Activated CD8-positive, alpha-beta T cell treated with anti-CD3 and anti-CD28 coated beads, Interleukin-2, amount 10 ng/mL, durations not matched to agents 7 days and 5 days (primary cell): Measurements from ENCODE around the gene NAT10. TPM values are rescaled to one million over a fixed set of nuclear protein-coding genes. Genes with fewer than 3 reads are reported as not detected.
"Not testable (repeated sequence)": the region's sequence is repeated elsewhere in the genome, so short reads cannot be mapped to it uniquely, and the experiment has no call there.

Experiments
- ATAC-seq: fragments of 150-1000 bp; cut with Tn5 transposase; one replicate; pipeline ENCODE4 v1.10.0; 2021; ENCODE audit warnings: moderate library complexity
- CTCF ChIA-PET: fragments of 350-600 bp; sonication (Branson Sonifier 250); formaldehyde crosslinking; loops from one replicate; lab custom pipeline; 2021; ENCODE audit warnings: antibody characterized with exemption; lab: Charles Lee
- POLR2A ChIA-PET: fragments of 350-600 bp; sonication (Branson Sonifier 250); formaldehyde crosslinking; loops from one replicate; lab custom pipeline; 2021; ENCODE audit warnings: antibody characterized with exemption; lab: Charles Lee
- DNase-seq: peaks from one replicate; pipeline ENCODE4 v3.0.0-alpha.2; 2020
- H3K27ac Mint-ChIP-seq: one replicate; pipeline ENCODE4 v1.8.0; 2021; ENCODE audit warnings: mild to moderate bottlenecking, mixed read lengths
- H3K27me3 Mint-ChIP-seq: one replicate; pipeline ENCODE4 v1.8.0; 2021; ENCODE audit warnings: low read depth, mixed read lengths
- H3K36me3 Mint-ChIP-seq: one replicate; pipeline ENCODE4 v1.8.0; 2021; ENCODE audit warnings: low read depth, mixed read lengths
- H3K4me1 Mint-ChIP-seq: one replicate; pipeline ENCODE4 v1.8.0; 2021; ENCODE audit warnings: low read depth, mixed read lengths
- H3K4me3 Mint-ChIP-seq: one replicate; pipeline ENCODE4 v1.8.0; 2021; ENCODE audit warnings: mild to moderate bottlenecking, mixed read lengths
- H3K9me3 Mint-ChIP-seq: one replicate; pipeline ENCODE4 v1.8.0; 2022; ENCODE audit warnings: mixed read lengths; ENCODE audit not compliant: insufficient read depth
- total RNA-seq, 2 experiments: library from RNA; stranded (reverse); gene quantifications; one replicate each; pipeline ENCODE4 v1.2.3, GENCODE V29; 2021

Gene NAT10
- 10 to 100 TPM; 76.9 to 78.7 TPM for total RNA-seq

DNA sequence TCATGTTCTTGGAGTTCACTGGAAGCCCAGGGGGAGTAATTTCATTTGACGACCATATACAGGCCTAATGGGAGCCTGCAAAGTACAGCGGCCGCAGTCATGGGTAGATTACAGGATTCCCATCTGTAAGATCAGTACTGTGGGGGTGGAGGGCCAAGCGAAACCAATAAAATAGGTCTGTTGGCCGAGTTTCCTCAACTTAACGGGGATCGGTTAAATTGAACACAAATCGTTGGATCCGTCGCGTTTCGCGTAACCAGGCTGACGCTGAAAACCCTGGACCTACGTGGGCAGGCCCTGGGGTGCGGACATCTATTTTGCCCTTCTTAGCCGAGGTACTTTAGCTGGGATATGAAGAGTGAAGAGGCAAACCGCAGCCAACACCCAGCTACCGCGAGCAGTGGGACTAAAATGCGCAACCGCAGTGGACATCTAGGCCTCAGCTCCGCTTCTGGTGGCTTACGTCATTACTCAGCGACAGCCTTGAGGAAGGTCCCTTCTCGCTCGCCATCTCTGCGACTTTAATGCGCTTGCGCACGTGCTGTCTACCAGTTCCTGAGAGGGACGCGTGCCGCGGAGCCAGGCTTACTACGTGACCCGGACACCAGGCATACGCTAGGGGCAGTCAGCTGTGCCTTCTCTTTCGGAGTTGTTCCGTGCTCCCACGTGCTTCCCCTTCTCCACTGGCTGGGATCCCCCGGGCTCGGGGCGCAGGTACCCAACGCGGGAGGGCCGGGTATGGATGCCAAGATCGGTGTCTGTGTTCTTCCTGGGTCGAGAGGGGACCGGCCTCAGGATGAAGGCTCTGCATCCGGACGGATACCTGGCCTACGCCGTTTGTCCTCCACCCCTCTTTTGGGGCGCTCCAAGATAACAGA, at the start of gene NAT10:
Gene NAT10 (plus strand): TSS at position 551 of the 878 bp plus-strand sequence. CDS start 2,597 bp downstream, outside the sequence.
- Mint-ChIP-seq H3K4me1 (peaks cover 47% of the 10 kb centered on the region), H3K27ac (peak within 1 kb of the TSS; percentile 92), H3K36me3 (peaks cover 44% of the 10 kb centered on the region), H3K9me3 (no peaks in the 10 kb centered on the region), H3K4me3 (peak within 1 kb of the TSS; percentile 90), H3K27me3 (no peaks in the 10 kb centered on the region)
- DNase-seq: peak; percentile 98
- peak; percentile 97 for ATAC-seq
- POLR2A ChIA-PET: interaction anchor here (0.6 to 1.9 kb wide), 16 partner anchors 8 to 253 kb away, joined by 3 to 9 read pairs (median 4); partner anchors contain the start of genes ABTB2 and CAPRIN1
- CTCF ChIA-PET: interaction anchor here (1.4 to 1.7 kb wide), 2 partner anchors 28 to 45 kb away, joined by 3 to 5 read pairs; no protein-coding TSS in a partner anchor

DNA sequence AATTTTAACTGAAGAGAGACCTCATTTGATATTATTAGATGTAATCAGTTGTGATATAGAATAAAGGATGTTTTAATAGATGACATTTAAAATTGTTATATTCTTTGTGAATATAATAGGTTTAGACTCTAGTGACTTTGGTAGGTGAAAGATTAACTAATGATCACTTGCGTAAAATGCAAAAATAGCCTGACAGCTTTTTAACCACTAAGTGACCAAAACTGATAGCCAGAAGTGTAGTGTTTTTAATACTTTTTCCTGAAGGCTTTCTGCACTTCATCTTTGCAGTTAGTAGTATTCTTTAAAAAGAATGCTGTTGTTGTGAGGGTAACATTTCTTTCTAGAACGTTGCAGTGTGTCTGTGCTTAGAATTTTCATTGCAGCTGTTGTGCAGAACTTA, 48.8 kb upstream of the NAT10 start:
- Mint-ChIP-seq H3K36me3 (peaks cover 45% of the 10 kb centered on the region), H3K27me3 (no peaks in the 10 kb centered on the region), H3K4me3 (no peak overlapping the region), H3K9me3 (no peaks in the 10 kb centered on the region), H3K4me1 (peaks cover 41% of the 10 kb centered on the region), H3K27ac (no peak overlapping the region)
- no peak for DNase-seq
- no peak for ATAC-seq
- POLR2A ChIA-PET: interaction anchor here (1.1 to 1.2 kb wide), 2 partner anchors 39 to 49 kb away, joined by 3 to 4 read pairs; partner anchors contain the start of gene NAT10
- CTCF ChIA-PET: interaction anchor here (1.8 to 2.5 kb wide), 3 partner anchors 58 to 69 kb away, joined by 3 to 7 read pairs (median 5); no protein-coding TSS in a partner anchor

DNA sequence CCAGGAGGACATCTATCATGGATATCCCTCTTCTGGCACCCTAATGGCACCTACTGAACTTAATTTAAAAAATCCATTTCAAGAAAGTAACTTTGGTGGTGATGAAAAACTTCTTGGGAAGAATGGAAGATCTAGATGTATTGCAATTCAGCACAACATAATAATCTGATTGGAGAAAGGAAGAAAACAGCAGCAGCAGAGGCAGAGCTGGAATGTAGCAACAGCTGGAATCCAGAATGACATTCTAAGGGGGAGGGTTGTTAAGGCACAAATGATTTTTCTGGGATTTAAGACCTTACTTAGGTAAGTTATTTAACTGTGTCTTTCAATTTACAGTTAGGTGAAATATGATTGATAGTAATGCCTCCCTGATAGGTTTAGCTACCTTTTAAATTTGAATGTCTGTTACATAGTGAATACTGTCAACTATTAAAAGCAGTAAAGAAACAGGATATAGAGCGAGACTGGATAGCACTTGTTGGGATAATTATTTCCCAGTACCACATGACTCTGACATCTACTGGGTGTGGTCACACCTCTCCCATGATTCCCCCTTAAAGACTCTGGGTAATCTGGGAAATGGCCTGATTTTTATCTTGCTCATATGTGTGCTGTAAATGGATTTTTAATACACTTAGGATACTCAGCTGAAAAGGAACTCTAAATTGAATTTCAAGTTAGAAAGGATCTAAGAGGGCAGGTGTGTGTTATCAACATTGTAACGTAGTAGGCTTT, 42.2 kb upstream of the NAT10 start:
- H3K27ac Mint-ChIP-seq: peak overlapping the region; percentile 44
- no peaks in the 10 kb centered on the region for H3K9me3 Mint-ChIP-seq
- ATAC-seq (no peak), DNase-seq (no peak)
- H3K27me3 Mint-ChIP-seq: no peaks in the 10 kb centered on the region
- CTCF ChIA-PET: interaction anchor here (0.6 to 1.1 kb wide), 3 partner anchors 8 to 67 kb away, joined by 3 to 4 read pairs (median 3); no protein-coding TSS in a partner anchor
- H3K4me3 Mint-ChIP-seq: no peak overlapping the region
- peaks cover 53% of the 10 kb centered on the region for H3K4me1 Mint-ChIP-seq
- POLR2A ChIA-PET: interaction anchor here (4.0 kb wide), 1 partner anchor 10 kb away, joined by 14 read pairs; no protein-coding TSS in a partner anchor
- peaks cover 50% of the 10 kb centered on the region for H3K36me3 Mint-ChIP-seq

DNA sequence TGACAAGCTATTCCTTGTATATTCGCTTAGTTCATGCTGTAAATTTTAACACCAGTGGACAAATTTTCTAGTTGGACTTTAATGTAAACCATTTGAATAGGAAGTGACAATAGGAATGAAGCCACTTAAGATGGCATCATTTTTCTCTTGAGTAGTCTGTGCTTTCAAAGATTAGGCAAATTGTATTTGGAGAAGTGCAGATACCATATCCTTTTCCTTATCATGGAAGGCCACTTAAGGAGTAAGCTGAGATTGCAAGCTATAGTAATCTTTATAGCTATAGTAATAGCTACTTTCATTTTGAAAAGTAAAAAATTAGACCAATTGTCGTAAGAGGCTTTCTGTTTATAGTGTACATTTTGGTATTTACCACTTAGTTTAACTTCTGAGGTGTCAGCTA, 41.1 kb upstream of the NAT10 start:
- Mint-ChIP-seq H3K9me3 (no peaks in the 10 kb centered on the region), H3K36me3 (peaks cover 40% of the 10 kb centered on the region), H3K4me1 (peaks cover 43% of the 10 kb centered on the region), H3K4me3 (no peak overlapping the region), H3K27me3 (no peaks in the 10 kb centered on the region), H3K27ac (no peak overlapping the region)
- ChIA-PET POLR2A (interaction anchor here (4.0 kb wide), 1 partner anchor 11 kb away, joined by 14 read pairs; no protein-coding TSS in a partner anchor), CTCF (no interaction called here)
- ATAC-seq (no peak), DNase-seq (no peak)

DNA sequence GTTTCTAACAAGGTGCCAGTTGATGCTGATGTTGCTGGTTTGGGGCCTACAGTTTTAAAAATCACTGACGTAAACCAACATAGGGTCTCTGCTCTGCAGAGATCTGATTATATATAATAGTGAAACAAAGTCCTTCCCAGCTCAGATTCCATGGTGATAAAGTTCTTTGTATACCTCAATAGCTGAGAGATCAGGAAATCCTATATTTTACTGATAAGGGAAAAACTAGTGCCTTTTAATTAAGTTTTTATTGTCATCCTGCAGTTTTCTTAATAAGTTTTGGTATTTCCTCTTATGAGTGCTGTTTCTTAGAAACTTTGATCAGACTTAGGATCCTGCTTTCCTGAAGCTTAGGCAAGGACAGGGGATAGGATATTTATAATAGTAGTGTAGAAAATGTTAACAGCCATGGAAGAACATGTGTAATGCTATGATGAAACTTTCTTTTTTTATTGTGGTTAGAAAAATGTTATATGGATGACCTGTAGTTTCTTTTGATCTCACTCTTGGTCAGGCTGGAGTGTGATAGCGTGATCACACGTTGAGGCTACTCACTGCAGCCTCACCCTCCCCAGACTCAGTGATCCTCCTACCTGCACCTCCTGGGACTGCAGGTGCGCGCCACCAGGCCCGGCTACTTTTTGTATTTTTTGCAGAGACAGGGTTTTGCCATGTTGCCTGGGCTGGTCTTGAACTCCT, 39.8 kb upstream of the NAT10 start:
- no peak for DNase-seq
- Mint-ChIP-seq H3K4me1 (peaks cover 42% of the 10 kb centered on the region), H3K9me3 (no peaks in the 10 kb centered on the region), H3K27ac (no peak overlapping the region), H3K4me3 (no peak overlapping the region), H3K27me3 (no peaks in the 10 kb centered on the region), H3K36me3 (peaks cover 41% of the 10 kb centered on the region)
- no peak for ATAC-seq
- ChIA-PET POLR2A (no interaction called here), CTCF (interaction anchor here (1.3 kb wide), 1 partner anchor 10 kb away, joined by 4 read pairs; no protein-coding TSS in a partner anchor)

DNA sequence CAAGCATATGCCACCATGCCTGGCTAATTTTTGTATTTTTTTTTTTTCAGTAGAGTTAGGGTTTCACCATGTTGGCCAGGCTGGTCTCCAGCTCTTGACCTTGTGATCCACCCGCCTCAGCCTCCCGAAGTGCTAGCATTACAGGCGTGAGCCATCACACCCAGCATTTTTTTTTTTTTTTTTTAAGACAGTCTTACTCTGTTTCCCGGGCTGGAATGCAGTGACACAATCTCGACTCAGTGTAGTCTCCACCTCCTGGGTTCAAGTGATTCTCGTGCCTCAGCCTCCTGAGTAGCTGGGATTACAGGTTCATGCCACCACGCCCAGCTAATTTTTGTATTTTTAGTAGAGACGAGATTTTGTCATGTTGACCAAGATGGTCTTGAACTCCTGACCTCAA, 38.7 kb upstream of the NAT10 start:
- peaks cover 45% of the 10 kb centered on the region for H3K4me1 Mint-ChIP-seq
- peaks cover 49% of the 10 kb centered on the region for H3K36me3 Mint-ChIP-seq
- H3K27me3 Mint-ChIP-seq, POLR2A ChIA-PET, H3K27ac Mint-ChIP-seq, H3K9me3 Mint-ChIP-seq, ATAC-seq, DNase-seq, H3K4me3 Mint-ChIP-seq: not testable (repeated sequence)
- CTCF ChIA-PET: interaction anchor here (1.3 kb wide), 1 partner anchor 9 kb away, joined by 4 read pairs; no protein-coding TSS in a partner anchor

DNA sequence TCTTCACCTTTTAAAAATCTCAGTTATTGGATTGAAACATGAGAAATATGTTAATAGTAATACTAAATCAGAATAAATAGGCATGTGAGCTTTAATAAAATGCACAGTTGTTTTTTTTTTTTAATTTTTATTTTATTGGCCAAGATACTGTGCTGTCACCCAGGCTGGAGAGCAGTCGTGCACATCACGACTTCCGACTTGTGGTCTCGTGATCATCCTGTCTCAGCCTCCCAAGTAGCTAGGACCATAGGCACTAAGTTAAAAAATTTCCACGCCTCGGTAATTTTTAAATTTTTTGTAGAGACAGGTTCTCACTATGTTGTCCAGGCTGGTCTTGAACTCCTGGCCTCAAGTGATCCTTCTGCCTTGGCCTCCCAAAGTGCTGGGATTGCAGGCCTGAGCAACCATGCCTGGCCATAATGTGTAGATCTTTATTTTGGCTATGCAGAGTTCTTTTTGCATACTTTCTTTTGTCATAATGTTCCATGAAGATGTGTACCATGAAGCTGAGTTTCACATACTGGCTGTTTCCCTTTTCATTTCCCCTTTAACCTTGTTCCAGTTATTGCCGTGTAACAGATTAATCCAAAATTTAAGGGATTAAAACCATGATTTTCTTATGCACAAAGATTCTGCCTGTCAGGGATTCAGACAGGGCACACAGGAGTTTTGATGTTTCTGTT, 37.9 kb upstream of the NAT10 start:
- CTCF ChIA-PET: interaction anchor here (0.6 to 0.8 kb wide), 2 partner anchors 31 to 71 kb away, joined by 3 read pairs; no protein-coding TSS in a partner anchor
- no peaks in the 10 kb centered on the region for H3K27me3 Mint-ChIP-seq
- no peak overlapping the region for H3K4me3 Mint-ChIP-seq
- no peak for ATAC-seq
- H3K36me3 Mint-ChIP-seq: peaks cover 50% of the 10 kb centered on the region
- peaks cover 42% of the 10 kb centered on the region for H3K4me1 Mint-ChIP-seq
- DNase-seq: no peak
- H3K9me3 Mint-ChIP-seq: no peaks in the 10 kb centered on the region
- POLR2A ChIA-PET: no interaction called here
- peak overlapping the region; percentile 52 for H3K27ac Mint-ChIP-seq

DNA sequence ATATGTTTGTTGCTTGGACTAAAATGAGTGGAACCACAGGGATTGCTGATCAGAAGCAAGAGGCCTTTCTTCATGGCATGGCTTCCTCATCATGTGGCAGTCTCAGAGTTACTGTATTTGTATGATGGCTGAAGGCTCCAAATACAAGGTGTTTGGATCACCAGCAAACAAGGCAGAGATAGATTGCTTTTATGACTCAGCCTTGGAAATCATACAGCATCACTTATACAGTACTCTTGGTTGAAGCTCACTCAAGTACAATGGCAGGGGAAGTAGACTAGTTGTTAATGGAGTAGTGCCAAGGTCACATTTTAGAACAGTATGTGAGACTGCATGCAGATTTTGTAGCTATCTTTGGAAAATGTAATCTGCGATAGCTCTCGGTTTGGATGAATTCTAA, 37.3 kb upstream of the NAT10 start:
- ChIA-PET POLR2A (no interaction called here), CTCF (interaction anchor here (0.6 to 0.8 kb wide), 2 partner anchors 30 to 71 kb away, joined by 3 read pairs; no protein-coding TSS in a partner anchor)
- no peaks in the 10 kb centered on the region for H3K9me3 Mint-ChIP-seq
- no peak for ATAC-seq
- peak overlapping the region; percentile 2 for H3K27ac Mint-ChIP-seq
- H3K4me3 Mint-ChIP-seq: no peak overlapping the region
- DNase-seq: no peak
- peaks cover 39% of the 10 kb centered on the region for H3K4me1 Mint-ChIP-seq
- H3K36me3 Mint-ChIP-seq: peaks cover 50% of the 10 kb centered on the region
- no peaks in the 10 kb centered on the region for H3K27me3 Mint-ChIP-seq

DNA sequence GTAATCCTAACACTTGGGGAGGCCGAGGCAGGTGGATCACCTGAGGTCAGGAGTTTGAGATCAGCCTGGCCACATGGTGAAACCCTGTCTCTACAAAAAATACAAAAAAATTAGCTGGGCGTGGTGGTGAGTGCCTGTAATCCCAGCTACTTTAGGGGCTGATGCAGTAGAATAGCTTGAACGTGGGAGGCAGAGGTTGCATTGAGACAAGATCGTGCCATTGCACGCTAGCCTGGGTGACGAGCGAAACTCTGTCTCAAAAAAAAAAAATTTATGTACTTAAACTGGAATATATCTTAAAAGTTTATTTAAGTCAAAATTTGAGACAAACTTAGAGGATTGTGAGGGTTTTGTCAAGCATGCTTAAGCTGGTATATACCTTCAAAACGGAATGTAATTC, 34.1 kb upstream of the NAT10 start:
- H3K4me1 Mint-ChIP-seq: peaks cover 40% of the 10 kb centered on the region
- H3K36me3 Mint-ChIP-seq: peaks cover 53% of the 10 kb centered on the region
- H3K9me3 Mint-ChIP-seq, H3K27ac Mint-ChIP-seq, DNase-seq, ATAC-seq, H3K4me3 Mint-ChIP-seq, H3K27me3 Mint-ChIP-seq: not testable (repeated sequence)
- ChIA-PET CTCF (interaction anchor here (0.9 to 1.5 kb wide), 4 partner anchors 8 to 74 kb away, joined by 3 to 7 read pairs (median 3); no protein-coding TSS in a partner anchor), POLR2A (interaction anchor here (1.3 kb wide), 1 partner anchor 34 kb away, joined by 3 read pairs; the partner anchor contains the start of gene NAT10)

DNA sequence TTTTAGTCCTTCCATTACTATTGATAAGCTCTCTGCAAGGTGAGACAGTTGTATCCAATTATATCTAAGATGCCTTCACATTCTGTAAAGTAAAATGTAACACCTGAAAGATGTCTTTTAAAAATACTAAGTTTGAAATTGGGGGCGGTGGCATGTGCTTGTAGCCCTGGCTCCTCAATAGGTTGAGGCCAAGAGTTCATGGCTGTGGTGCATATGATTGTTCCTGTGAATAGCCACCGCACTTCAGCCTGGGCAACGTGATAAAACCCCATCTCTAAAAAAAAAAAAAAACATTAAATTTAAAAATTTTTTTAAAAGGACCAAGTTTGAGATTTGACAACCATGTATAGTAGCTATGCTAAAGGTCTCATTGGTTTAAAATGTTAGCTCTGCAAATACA, 33.4 kb upstream of the NAT10 start:
- ChIA-PET CTCF (interaction anchor here (0.9 to 1.5 kb wide), 4 partner anchors 9 to 75 kb away, joined by 3 to 7 read pairs (median 3); no protein-coding TSS in a partner anchor), POLR2A (interaction anchor here (0.6 to 1.3 kb wide), 2 partner anchors 33 to 35 kb away, joined by 3 read pairs; partner anchors contain the start of gene NAT10)
- Mint-ChIP-seq H3K27me3 (no peaks in the 10 kb centered on the region), H3K27ac (no peak overlapping the region), H3K4me3 (no peak overlapping the region), H3K9me3 (no peaks in the 10 kb centered on the region), H3K36me3 (peaks cover 52% of the 10 kb centered on the region), H3K4me1 (peaks cover 36% of the 10 kb centered on the region)
- no peak for ATAC-seq
- DNase-seq: no peak
